Endothelial cell of coronary artery (primary cell): ENCODE measurements around the gene PUM2. TPM values are rescaled to one million over a fixed set of nuclear protein-coding genes. Genes with fewer than 3 reads are reported as not detected.

ENCODE experiments used
- total RNA-seq: library from RNA; depleted of rRNA; stranded (reverse); fragments of >200 nt; gene quantifications from 2 replicates; pipeline ENCODE4 v1.2.3, GENCODE V29; 2014

The PUM2 gene
- 33.9 and 43.4 TPM in 2 replicates for total RNA-seq

GRCh38 chr2:20350753-20351554 lies at the start of gene PUM2:
Gene PUM2 (minus strand): TSS chr2:20350844. CDS start chr2:20327360, 23,484 bp downstream.

GRCh38 chr2:20224716-20225293 lies 125.8 kb downstream of the PUM2 start, which contains the start of gene SDC1:
Gene SDC1 (minus strand): TSS chr2:20225130. CDS start chr2:20224867, 263 bp downstream.

Other genes with a start within 250 kb of the PUM2 start
- gene SDC1, start 125.7 kb downstream of the PUM2 start, total RNA-seq, result 0.47 and 1.5 TPM in 2 replicates
- 741 and 831 TPM in 2 replicates for gene RHOB, start 96.2 kb upstream of the PUM2 start, total RNA-seq